GM19193 (cell line): ENCODE data around the gene PEAK1.

Source experiments
- POLR2A ChIP-seq: IDR thresholded peaks from 4 replicates; pipeline ENCODE4 v1.6.1; 2011; ENCODE audit not compliant: insufficient read depth, insufficient read length; ENCODE audit errors: extremely low read depth

PEAK1 gene

DNA sequence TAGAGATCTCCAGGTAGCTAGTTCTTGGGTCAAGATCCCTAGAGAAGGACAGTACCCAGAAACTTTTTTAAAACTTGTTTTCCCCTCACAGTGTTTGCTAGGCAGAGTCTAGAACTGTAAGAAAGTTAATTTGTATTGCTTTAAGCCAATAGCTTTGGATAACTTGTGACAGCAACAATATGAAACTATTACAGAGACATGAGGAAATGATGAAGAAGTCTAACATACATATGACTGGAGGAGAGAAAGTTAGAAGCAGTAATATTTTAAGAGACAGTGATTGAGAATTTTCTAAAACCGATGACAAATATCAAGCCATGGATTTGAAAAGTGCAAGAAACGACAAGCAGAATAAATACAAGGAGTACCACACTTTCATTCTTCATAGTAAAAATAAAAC, 10.7 kb upstream of the PEAK1 start:
- TF ChIP-seq POLR2A: no peak

DNA sequence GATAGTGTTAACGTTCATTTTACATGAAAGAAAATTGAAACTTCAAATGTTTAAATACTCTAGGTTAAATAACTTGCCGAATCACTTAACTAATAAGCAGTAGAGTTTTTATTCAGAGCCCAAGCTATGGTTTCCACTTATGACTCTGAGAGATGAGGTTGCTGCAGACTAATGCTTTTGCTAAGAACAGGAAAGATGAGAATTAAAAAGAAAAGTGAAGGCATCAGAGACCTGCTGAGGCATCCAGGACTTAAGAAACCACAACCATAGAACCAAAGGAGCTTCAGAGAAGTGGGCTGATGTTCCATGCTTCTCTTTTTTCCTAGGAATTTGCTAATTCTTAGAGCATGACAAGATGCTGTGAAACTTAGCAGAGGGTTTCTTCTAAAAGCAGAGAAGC, 10.3 kb upstream of the PEAK1 start:
- no peak for TF ChIP-seq POLR2A

DNA sequence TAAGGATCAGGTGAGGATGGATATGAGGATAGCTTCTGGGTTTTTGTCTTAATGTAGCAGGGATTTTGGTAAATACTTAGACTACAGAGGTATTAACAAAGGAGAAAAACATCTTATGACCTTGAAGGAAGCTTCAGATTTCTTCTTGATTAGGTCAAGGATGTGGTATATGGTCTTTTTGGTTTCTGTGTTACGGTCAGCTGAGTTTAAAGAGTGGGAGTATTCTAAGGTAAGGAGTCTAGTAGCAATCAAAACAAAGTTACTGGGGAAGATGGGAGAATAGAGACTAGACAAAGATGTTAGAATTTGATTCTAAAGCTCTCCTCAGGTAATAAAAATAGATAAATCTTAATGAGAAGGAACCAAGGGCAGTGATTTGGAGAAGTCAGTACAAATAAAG, 7.0 kb upstream of the PEAK1 start:
- TF ChIP-seq POLR2A: no peak

DNA sequence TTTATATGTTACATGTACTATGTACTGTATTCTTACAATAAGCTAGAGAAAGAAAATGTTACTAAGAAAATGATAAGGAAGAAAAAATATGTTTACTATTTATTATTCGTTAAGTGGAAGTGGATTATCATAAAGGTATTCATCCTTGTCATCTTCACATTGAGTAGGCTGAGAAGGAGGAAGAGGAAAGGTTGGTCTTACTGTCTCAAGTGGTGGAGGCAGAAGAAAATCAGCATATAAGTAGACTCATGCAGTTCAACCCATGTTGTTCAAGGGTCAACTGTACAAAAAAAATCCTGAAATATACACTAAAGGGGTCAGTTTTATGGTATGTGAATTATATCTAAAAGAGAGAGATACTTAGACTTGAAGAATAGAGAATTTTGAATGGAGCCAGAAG, 6.5 kb upstream of the PEAK1 start:
- no peak for TF ChIP-seq POLR2A

DNA sequence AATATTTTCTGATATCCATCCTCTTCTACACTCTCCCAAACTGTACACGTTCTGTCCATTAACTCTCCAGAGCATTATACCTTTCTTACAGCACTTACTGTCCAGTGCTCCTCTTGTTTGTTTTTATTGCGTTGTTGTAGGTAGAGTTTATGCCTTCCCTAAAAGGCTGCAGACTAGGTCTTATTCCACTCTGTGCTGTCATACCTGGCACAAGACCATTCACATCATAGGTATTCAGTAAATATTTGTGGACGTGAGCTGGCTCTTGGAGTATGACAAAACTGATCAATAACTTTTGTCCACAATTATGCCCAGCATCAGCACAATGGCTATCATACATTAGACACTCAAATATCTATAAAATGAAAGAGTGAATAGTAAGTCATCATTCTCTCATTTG, 5.2 kb upstream of the PEAK1 start:
- no peak for TF ChIP-seq POLR2A

DNA sequence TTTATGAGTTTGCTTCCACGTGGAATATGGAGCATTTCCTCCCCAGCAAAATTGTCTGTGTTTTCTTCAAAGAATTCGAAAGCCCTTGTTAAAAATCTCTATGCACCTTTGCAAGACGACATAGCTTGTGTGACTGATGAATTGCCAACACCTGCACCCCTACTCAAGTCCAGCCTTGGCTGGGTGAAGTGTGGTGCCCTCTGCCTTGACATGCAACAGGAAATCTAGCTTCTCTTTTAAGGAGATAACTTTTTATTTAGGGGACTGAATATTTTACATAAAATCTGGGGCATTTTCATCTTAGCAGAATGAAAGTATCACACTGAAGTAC, 1.4 kb upstream of the PEAK1 start:
- TF ChIP-seq POLR2A: no peak

DNA sequence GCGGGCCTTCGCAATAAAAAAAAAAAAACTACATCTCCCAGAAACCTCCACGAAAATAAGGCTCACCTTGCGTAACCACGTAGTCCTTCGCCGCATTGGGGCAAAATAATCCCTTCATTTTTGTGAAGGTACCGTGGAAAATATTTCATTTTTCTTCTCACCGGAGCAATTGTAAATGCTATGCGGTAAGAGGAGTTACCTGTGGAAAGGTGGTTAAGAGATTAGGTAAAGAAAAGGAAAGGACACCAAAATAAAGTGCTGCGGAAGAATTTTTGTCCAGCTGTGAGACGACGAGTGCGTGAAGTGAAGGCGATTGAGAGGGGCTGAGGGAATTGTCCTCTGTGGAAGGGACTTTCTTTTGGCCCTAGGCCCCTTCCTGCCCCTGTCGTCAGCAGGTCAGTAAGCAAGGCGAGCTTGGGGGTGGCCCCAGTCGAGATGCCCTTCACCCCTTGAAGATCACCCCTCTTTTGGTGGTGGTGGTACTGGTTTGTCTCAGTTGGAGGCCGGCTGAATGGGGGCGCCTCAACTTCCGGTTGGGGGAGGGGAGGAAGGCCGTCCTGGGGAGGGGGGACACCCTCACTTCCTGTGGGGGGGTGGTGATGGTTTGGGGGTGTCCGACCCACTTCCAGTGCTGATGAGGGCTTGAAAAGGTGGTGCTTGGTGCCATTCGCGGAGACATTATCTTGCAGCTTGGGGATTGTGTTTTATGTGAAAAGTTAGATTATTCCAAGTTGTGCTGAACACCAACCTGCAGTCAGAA, 886 bp upstream of the PEAK1 start, which contains the start of gene HMG20A:
TSS of gene HMG20A (plus strand) at position 279 of the 760 bp plus-strand sequence. CDS start 37,520 bp downstream, outside the sequence.
- TF ChIP-seq POLR2A: peak; percentile 77

DNA sequence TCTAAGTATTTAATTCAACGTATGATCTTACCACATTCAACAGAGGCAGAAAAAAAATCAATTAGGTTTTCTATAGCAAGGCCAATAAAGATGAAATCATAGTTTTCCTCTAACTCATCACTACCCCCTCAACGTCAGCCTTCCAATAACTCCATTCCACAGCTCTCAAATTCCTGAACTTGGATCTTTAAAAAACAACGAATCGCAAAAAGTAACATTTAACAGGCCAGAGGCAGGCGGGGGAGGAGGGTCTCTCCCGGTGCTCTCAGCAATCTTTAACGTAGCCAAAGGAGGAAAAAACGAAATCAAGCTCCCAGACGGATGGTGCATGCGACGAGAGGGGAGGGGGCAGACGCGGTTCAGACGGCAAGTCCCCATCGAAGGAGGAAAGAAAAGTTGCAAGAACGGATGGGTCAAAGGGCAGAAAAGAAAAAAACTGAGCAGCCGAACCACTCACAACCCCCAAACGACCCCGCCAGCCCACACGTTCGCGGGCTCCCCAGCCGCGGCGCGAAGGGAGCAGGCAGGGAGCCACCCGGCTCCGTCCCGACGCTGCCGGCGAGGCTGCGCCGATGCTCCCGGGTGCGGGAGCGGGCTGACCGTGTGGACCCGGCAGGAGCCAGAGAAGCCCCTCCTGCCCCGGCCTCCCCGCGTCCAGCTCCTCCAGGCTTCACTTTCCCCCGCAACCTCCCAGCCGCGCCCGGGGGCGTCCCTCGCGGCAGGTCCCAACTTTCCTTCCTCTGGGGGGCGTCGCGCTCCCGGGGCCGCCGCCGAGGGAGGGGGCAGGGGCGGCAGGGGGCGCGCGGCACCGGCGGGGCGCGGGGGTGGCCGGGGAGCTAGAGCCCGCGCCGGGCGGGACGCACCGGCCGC, 703 bp downstream of the PEAK1 start:
- no peak for TF ChIP-seq POLR2A

DNA sequence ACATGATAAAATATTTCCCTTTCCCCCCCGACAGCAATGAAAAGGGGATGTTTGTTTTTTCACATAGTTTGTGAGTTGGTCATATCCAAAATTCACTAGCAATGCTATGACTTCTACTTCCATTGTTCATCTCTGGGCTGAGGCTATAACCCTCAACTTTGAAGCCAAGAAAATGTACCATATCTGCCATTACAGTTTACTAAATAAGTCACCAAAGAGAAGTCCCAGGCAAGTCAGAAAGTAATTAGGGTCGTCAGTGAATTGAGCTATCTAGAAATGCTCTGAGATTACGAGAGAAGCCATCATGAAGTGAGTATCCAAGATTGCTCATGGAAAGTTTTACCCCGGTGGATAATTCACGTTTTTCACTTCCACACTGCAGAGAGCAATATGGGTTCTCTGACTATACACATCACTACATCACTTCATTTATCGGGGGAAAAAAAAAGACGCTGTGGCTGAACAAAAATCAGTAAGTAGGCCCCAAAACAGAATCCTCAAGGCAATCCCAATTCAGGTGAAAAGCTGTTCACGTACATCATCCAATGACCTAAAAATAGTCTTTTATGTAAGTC, 1.4 kb downstream of the PEAK1 start:
- no peak for TF ChIP-seq POLR2A

DNA sequence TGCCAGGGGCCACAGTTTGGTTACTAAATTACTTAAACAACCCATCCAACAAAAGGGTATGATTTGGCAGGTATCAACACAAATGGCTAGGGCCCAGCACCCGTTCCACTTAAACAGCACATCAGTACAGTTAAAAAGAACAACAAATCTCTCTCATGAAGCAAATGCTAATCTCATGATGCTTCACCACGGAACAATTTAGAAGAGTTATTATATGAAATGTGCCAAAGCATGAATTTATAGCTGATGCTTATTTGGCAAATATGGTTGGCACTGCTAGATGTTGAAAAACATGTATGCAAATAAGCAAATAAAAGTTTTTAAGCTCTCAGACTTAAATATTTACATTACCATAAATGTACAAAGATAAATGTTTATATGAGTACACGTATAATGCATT, 2.3 kb downstream of the PEAK1 start:
- no peak for TF ChIP-seq POLR2A

DNA sequence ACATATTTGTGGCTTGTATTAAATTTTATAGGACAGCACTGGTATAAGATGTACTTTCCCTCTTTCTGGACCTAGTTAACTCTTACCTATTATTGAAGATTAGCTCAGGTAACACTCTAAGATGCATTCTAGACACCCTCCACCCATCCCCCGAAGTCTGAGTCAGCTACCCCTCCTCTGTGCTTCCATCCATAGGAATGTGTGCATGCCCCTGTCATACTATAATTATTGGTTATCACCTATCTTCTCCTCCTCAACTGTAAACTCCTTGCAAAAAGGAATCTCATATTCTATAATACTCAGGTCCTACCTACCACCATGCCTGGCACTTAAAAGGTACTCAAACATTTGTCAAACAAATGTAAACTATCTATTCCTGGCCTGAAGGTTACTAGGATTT, 3.0 kb downstream of the PEAK1 start:
- no peak for TF ChIP-seq POLR2A

DNA sequence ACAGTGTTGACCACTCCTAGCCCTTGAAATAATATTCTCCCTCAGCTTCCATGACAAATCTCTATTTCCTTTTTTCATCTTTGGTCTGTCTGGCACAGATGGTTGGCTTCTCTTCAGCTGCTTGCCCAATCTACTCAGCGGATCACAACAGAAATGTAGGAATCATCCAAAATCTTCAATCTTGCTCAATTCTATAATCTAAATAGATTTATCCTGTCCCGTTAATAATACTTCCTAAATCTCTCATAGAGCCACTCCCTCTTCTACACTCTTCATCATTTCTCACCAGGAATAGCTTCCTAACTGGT, 3.8 kb downstream of the PEAK1 start:
- TF ChIP-seq POLR2A: no peak

DNA sequence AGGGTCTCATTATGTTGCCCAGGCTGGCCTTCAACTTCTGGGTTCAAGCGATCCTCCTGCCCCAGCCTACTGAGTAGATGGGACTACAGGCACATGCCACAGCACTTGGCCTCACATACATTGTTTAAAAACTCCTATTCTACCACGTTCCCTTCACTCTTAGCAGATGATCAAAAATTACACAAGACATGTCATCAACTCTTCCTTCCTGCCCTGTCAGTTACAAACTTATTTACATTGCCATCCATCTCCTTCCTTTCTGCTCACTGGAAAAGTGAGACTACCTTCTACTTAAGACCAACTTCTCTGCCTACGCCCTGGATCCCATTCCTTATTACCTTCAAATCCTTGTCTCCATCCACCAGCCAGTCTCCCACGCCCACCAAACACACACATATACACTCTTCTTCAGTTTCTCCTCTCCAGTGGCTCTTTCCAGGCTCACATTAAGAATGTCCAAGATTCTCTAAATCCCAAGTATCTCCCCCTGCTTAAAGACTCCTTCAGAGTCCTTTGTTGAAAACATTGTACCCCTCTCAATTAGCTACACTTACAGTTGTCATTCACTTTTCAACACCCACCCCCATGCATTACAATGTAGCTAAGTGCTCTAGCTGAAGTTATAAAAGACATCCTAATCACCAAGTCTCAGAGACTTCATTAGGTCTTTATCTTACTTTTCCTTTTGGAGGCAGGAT, 4.3 kb downstream of the PEAK1 start:
- TF ChIP-seq POLR2A: no peak

DNA sequence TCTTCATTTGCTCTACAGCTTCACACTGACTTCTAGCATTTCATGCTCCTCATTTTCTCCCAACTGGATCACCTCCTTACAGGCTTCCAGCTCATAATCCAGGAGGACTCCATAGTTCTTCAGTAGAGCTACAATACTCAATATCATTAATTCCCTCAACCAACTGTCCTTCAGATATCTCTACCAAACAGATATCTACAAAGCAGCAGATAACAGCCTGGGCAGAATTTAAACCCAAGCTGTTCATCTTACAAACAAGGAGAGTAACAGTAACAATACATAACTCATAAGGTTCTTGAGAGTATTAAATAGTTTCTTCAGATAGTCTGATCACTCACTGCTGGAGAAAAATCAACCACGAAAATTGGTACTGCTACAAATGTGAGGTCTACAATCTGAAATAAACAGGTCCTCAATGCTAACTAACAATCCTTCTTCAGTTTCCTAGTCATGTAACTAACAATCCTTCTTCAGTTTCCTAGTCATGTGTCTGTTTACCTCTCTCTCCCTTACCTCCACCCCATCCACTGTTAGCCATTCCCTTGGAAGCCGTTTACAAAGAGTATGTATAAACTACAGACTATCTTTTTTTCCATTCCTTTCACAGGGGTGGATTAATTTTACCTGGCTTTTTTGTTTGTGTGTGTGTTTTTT, 5.0 kb downstream of the PEAK1 start:
- no peak for TF ChIP-seq POLR2A

DNA sequence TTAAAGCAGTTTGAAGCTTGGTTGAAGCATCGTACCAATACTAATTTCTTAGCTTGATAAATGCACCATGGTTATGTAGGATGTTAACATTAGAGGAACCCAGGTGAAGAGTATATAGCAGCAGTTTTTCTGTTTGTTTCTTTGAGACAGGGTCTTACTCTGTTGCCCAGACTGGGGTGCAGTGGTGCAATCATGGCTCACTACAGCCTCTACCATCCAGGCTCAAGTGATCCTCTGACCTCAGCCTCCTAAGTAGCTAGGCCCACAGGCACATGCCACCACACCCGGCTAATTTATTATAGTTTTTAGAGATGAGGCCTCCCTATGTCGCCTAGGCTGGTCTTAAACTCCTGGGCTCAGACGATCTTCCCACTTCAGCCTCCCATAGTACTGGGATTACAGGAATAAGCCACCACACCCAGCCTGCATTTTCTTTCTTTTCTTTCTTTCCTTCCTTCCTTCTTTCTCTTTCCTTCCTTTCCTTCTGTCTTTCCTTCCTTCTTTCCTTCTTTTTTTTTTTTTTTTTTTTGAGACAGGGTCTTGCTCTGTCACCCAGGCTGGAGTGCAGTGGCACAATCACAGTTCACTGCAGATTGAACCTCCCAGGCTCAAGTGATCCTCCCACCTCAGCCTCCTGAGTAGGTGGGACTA, 6.1 kb downstream of the PEAK1 start:
- TF ChIP-seq POLR2A: no peak

DNA sequence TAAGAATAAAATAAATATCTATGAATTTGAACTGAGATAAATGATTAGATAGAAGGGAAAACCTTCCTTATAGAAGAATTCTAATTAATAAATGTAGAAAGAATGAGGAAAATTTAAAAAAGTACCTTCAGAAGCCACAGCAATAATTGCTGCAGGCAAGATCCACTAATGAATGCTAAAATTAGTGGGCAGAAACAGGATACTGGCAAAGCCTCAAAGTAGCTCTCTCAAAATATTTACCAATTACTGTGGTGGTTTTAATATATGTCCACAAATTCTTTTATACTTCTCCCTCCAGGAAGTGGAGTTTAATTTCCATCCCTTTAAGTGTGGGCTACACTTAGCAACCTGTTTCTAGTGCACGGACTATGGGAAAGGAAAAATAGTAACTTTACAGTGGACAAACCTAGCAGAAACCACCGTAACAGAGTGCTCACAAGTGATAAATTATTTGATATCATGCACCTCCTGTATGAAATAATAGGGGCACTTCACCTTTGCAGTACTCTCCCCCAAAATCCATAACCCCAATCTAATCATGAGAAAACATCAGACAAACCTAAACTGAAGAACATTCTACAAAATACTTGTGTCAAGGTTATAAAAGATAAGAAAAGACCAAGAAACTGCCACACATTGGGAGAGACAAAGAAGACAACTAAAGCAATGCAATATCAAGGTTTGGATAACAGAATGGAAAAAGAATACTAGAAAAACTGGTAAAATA, 6.8 kb downstream of the PEAK1 start:
- no peak for TF ChIP-seq POLR2A
